Liver (tissue), 3 donors: ENCODE data around the gene TBL1Y.

ENCODE experiments used
- EGR1 ChIP-seq, 2 donors: IDR thresholded peaks; 2 replicates each; pipeline ENCODE4 v1.6.1; 2016 to 2018; ENCODE audit warnings: antibody characterized with exemption in 2 of 2, low read depth in 2 of 2
- FOXA1 ChIP-seq: IDR thresholded peaks from 2 replicates; pipeline ENCODE4 v1.6.1; 2016; ENCODE audit warnings: antibody characterized with exemption
- GABPA ChIP-seq, 2 donors: IDR thresholded peaks in 1 of 2; conservative IDR thresholded peaks in 1 of 2; 2 replicates each; pipeline ENCODE4 v1.6.1; 2016; ENCODE audit warnings: antibody characterized with exemption in 2 of 2, mild to moderate bottlenecking in 1 of 2, moderate library complexity in 1 of 2
- JUND ChIP-seq, 2 donors: IDR thresholded peaks; 2 replicates each; pipeline ENCODE4 v1.6.1; 2016; ENCODE audit warnings: antibody characterized with exemption in 2 of 2
- RXRA ChIP-seq, 2 donors: IDR thresholded peaks; 2 replicates each; pipeline ENCODE4 v1.6.1; 2017 to 2018; ENCODE audit warnings: antibody characterized with exemption in 2 of 2, mild to moderate bottlenecking in 1 of 2
- SP1 ChIP-seq: IDR thresholded peaks from 2 replicates; pipeline ENCODE4 v1.6.1; 2018; ENCODE audit warnings: antibody characterized with exemption, mild to moderate bottlenecking
- TAF1 ChIP-seq: conservative IDR thresholded peaks from 2 replicates; pipeline ENCODE4 v1.6.1; 2016; ENCODE audit warnings: antibody characterized with exemption, mild to moderate bottlenecking
- YY1 ChIP-seq: IDR thresholded peaks from 2 replicates; pipeline ENCODE4 v1.6.1; 2016; ENCODE audit warnings: antibody characterized with exemption, mild to moderate bottlenecking
- TF ChIP-seq, protein P1 (sequence below): IDR thresholded peaks from 2 replicates; pipeline ENCODE4 v1.6.1; 2016; ENCODE audit warnings: antibody characterized with exemption, mild to moderate bottlenecking
- TF ChIP-seq, protein P2 (sequence below): fragments of 150-350 bp; IDR thresholded peaks from 2 replicates; pipeline ENCODE4 v1.5.1; 2017; ENCODE audit warnings: improper control_type of control experiment, low read depth, low read length; ENCODE audit not compliant: missing input control
- TF ChIP-seq, protein P3 (sequence below): IDR thresholded peaks from 2 replicates; pipeline ENCODE4 v1.6.1; 2016; ENCODE audit warnings: antibody characterized with exemption
- TF ChIP-seq, protein P4 (sequence below): IDR thresholded peaks from 2 replicates; pipeline ENCODE4 v1.6.1; 2016; ENCODE audit warnings: antibody characterized with exemption
- TF ChIP-seq, protein P5 (sequence below): IDR thresholded peaks from 2 replicates; pipeline ENCODE4 v1.6.1; 2016; ENCODE audit warnings: antibody characterized with exemption
- donor health status: healthy.
- donor health status: healthy.

DNA sequence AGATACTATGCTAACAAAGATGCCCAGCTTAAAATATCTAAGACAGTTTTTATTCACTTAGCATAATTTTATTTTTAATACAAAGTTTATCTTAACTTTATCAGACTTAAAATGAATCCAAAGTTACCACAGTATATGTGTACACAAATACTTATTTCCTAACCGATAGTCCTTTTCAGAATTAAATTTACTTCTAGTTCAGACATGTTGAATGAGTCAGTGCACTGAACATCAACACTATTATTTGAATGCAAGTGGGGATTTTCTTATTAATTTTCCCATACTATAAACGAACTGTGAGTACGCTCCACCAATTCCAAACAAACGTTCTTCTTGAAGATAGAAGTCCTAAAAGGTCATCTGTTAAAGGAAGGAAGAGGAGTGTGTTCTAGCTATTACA is 39.5 kb downstream of the TBL1Y start:
- TF ChIP-seq, protein P1, sequence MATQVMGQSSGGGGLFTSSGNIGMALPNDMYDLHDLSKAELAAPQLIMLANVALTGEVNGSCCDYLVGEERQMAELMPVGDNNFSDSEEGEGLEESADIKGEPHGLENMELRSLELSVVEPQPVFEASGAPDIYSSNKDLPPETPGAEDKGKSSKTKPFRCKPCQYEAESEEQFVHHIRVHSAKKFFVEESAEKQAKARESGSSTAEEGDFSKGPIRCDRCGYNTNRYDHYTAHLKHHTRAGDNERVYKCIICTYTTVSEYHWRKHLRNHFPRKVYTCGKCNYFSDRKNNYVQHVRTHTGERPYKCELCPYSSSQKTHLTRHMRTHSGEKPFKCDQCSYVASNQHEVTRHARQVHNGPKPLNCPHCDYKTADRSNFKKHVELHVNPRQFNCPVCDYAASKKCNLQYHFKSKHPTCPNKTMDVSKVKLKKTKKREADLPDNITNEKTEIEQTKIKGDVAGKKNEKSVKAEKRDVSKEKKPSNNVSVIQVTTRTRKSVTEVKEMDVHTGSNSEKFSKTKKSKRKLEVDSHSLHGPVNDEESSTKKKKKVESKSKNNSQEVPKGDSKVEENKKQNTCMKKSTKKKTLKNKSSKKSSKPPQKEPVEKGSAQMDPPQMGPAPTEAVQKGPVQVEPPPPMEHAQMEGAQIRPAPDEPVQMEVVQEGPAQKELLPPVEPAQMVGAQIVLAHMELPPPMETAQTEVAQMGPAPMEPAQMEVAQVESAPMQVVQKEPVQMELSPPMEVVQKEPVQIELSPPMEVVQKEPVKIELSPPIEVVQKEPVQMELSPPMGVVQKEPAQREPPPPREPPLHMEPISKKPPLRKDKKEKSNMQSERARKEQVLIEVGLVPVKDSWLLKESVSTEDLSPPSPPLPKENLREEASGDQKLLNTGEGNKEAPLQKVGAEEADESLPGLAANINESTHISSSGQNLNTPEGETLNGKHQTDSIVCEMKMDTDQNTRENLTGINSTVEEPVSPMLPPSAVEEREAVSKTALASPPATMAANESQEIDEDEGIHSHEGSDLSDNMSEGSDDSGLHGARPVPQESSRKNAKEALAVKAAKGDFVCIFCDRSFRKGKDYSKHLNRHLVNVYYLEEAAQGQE: no peak
- TF ChIP-seq, protein P2, sequence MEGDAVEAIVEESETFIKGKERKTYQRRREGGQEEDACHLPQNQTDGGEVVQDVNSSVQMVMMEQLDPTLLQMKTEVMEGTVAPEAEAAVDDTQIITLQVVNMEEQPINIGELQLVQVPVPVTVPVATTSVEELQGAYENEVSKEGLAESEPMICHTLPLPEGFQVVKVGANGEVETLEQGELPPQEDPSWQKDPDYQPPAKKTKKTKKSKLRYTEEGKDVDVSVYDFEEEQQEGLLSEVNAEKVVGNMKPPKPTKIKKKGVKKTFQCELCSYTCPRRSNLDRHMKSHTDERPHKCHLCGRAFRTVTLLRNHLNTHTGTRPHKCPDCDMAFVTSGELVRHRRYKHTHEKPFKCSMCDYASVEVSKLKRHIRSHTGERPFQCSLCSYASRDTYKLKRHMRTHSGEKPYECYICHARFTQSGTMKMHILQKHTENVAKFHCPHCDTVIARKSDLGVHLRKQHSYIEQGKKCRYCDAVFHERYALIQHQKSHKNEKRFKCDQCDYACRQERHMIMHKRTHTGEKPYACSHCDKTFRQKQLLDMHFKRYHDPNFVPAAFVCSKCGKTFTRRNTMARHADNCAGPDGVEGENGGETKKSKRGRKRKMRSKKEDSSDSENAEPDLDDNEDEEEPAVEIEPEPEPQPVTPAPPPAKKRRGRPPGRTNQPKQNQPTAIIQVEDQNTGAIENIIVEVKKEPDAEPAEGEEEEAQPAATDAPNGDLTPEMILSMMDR: no peak
- no peak for TF ChIP-seq EGR1 (IDR thresholded peaks at IDR 0.05; ENCODE audit: low read depth in 2 of 2)
- no peak for TF ChIP-seq RXRA (IDR thresholded peaks at IDR 0.05)
- no peak for TF ChIP-seq YY1
- TF ChIP-seq JUND (IDR thresholded peaks at IDR 0.05): no peak
- TF ChIP-seq, protein P3, sequence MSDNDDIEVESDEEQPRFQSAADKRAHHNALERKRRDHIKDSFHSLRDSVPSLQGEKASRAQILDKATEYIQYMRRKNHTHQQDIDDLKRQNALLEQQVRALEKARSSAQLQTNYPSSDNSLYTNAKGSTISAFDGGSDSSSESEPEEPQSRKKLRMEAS: no peak
- no peak for TF ChIP-seq GABPA (IDR thresholded peaks at IDR 0.05 in 1 of 2, conservative IDR thresholded peaks at IDR 0.05 in 1 of 2)
- TF ChIP-seq TAF1: no peak
- TF ChIP-seq FOXA1: no peak
- TF ChIP-seq, protein P4, sequence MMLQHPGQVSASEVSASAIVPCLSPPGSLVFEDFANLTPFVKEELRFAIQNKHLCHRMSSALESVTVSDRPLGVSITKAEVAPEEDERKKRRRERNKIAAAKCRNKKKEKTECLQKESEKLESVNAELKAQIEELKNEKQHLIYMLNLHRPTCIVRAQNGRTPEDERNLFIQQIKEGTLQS: no peak
- TF ChIP-seq, protein P5, sequence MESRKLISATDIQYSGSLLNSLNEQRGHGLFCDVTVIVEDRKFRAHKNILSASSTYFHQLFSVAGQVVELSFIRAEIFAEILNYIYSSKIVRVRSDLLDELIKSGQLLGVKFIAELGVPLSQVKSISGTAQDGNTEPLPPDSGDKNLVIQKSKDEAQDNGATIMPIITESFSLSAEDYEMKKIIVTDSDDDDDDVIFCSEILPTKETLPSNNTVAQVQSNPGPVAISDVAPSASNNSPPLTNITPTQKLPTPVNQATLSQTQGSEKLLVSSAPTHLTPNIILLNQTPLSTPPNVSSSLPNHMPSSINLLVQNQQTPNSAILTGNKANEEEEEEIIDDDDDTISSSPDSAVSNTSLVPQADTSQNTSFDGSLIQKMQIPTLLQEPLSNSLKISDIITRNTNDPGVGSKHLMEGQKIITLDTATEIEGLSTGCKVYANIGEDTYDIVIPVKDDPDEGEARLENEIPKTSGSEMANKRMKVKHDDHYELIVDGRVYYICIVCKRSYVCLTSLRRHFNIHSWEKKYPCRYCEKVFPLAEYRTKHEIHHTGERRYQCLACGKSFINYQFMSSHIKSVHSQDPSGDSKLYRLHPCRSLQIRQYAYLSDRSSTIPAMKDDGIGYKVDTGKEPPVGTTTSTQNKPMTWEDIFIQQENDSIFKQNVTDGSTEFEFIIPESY: no peak
- no peak for TF ChIP-seq SP1
